H1 (cell line): Measurements from ENCODE around the gene BCO1. TPM values are rescaled to one million over a fixed set of nuclear protein-coding genes. Genes with fewer than 3 reads are reported as not detected.

Experiments
- CTCF ChIA-PET: fragments of 300-600 bp; sonication (Branson Sonifier 250); formaldehyde crosslinking; loops from one replicate; lab custom pipeline; 2021; ENCODE audit not compliant: partially characterized antibody; lab: Charles Lee
- POLR2A ChIA-PET: fragments of 300-600 bp; sonication (Branson Sonifier 250); formaldehyde crosslinking; loops from one replicate; lab custom pipeline; 2021; ENCODE audit warnings: inconsistent platforms; ENCODE audit not compliant: partially characterized antibody; lab: Charles Lee
- DNase-seq, 2 experiments: peaks; one replicate each; pipeline versions ENCODE4 v3.0.0 to v3.0.0-alpha.2; 2010 to 2022; ENCODE audit warnings: low spot score in 2 of 2, low read depth in 1 of 2, mixed read lengths in 1 of 2
- FAIRE-seq: peaks from 2 replicates; lab custom pipeline; 2011; peaks lifted over from hg19 to GRCh38; lab: Jason Lieb, UNC
- H2AFZ ChIP-seq: 2 replicates; pipeline ENCODE4 v1.8.1; 2012; ENCODE audit warnings: low read length, inconsistent platforms
- H2AK5ac ChIP-seq: 2 replicates; pipeline ENCODE4 v1.6.1; 2013; ENCODE audit warnings: low read depth, low read length
- H2BK120ac ChIP-seq: replicated peaks from 2 replicates; pipeline ENCODE3; 2013; ENCODE audit warnings: low read depth, low read length, inconsistent platforms
- H2BK12ac ChIP-seq: 2 replicates; pipeline ENCODE4 v1.6.1; 2013; ENCODE audit warnings: low read depth, low read length
- H2BK15ac ChIP-seq: 2 replicates; pipeline ENCODE4 v1.6.1; 2013; ENCODE audit warnings: low read length
- H2BK20ac ChIP-seq: 2 replicates; pipeline ENCODE4 v1.6.1; 2013; ENCODE audit warnings: low read length
- H2BK5ac ChIP-seq: 2 replicates; pipeline ENCODE4 v1.6.1; 2013; ENCODE audit warnings: low read depth, low read length
- H3K14ac ChIP-seq: 2 replicates; pipeline ENCODE4 v1.6.1; 2013; ENCODE audit warnings: inconsistent platforms; ENCODE audit not compliant: insufficient read length
- H3K18ac ChIP-seq: 2 replicates; pipeline ENCODE4 v1.6.1; 2013; ENCODE audit warnings: low read length; ENCODE audit errors: extremely low read depth
- H3K23ac ChIP-seq: 2 replicates; pipeline ENCODE4 v1.6.1; 2013; ENCODE audit warnings: inconsistent platforms; ENCODE audit not compliant: insufficient read length
- H3K23me2 ChIP-seq: 2 replicates; pipeline ENCODE4 v1.6.1; 2013; ENCODE audit warnings: low read depth, low read length
- H3K27ac ChIP-seq: 2 replicates; pipeline ENCODE4 v1.6.1; 2011; ENCODE audit warnings: low read depth, low read length, inconsistent platforms
- H3K27me3 ChIP-seq, 4 experiments: replicated peaks in 1 of 4; 1 replicate in 1 of 4; 2 replicates in 3 of 4; pipeline versions ENCODE4 v1.6.1 to v1.8.1; 2011 to 2013; ENCODE audit warnings: low read length in 3 of 4, mild to moderate bottlenecking in 3 of 4, inconsistent platforms in 2 of 4, mixed read lengths in 2 of 4, moderate library complexity in 1 of 4; ENCODE audit not compliant: control insufficient read depth in 3 of 4, insufficient read depth in 3 of 4; ENCODE audit errors: extremely low read depth in 1 of 4
- H3K36me3 ChIP-seq, 4 experiments: 2 replicates each; pipeline versions ENCODE4 v1.6.1 to v1.8.1; 2011 to 2013; ENCODE audit warnings: mild to moderate bottlenecking in 4 of 4, low read length in 3 of 4, moderate library complexity in 2 of 4, control low read depth in 1 of 4, inconsistent platforms in 1 of 4; ENCODE audit not compliant: insufficient read depth in 4 of 4, control insufficient read depth in 2 of 4
- H3K4ac ChIP-seq: replicated peaks from 2 replicates; pipeline ENCODE3; 2013; ENCODE audit warnings: low read length, low read depth, mixed read lengths, inconsistent platforms; ENCODE audit not compliant: insufficient read length
- H3K4me1 ChIP-seq, 4 experiments: replicated peaks in 1 of 4; 1 replicate in 1 of 4; 2 replicates in 3 of 4; pipeline versions ENCODE4 v1.6.1 to v1.8.1; 2011 to 2013; ENCODE audit warnings: low read length in 3 of 4, inconsistent platforms in 2 of 4, mixed read lengths in 1 of 4; ENCODE audit not compliant: insufficient read depth in 4 of 4, control insufficient read depth in 3 of 4
- H3K4me2 ChIP-seq, 2 experiments: 2 replicates each; pipeline versions ENCODE4 v1.6.1 to v1.8.1; 2011 to 2013; ENCODE audit warnings: low read depth in 2 of 2, low read length in 2 of 2, control low read depth in 1 of 2, inconsistent platforms in 1 of 2, mild to moderate bottlenecking in 1 of 2; ENCODE audit not compliant: insufficient read depth in 1 of 2
- H3K4me3 ChIP-seq, 4 experiments: fragments of 200-600, 300-600 bp in 1 of 4; sonication (generic), shearing (Covaris generic), sonication (Bioruptor Twin) in 1 of 4; 2 replicates each; pipeline versions ENCODE4 v1.5.1 to v1.8.1; 2011 to 2016; ENCODE audit warnings: low read length in 4 of 4, low read depth in 3 of 4, control low read depth in 2 of 4, inconsistent platforms in 2 of 4, mild to moderate bottlenecking in 2 of 4, mixed read lengths in 1 of 4, moderate library complexity in 1 of 4; ENCODE audit not compliant: insufficient read depth in 2 of 4; ENCODE audit errors: extremely low read depth in 1 of 4
- H3K56ac ChIP-seq: replicated peaks from 2 replicates; pipeline ENCODE3; 2013; ENCODE audit warnings: low read depth, mild to moderate bottlenecking, mixed read lengths, low read length, inconsistent platforms; ENCODE audit not compliant: insufficient read length
- H3K79me1 ChIP-seq: 2 replicates; pipeline ENCODE4 v1.6.1; 2013; ENCODE audit warnings: low read depth, low read length, control low read depth
- H3K79me2 ChIP-seq, 2 experiments: 2 replicates each; pipeline versions ENCODE4 v1.6.1 to v1.8.1; 2012 to 2013; ENCODE audit warnings: low read length in 2 of 2, mild to moderate bottlenecking in 2 of 2, inconsistent platforms in 1 of 2; ENCODE audit not compliant: insufficient read depth in 2 of 2, control insufficient read depth in 1 of 2
- H3K9ac ChIP-seq, 4 experiments: replicated peaks in 1 of 4; 1 replicate in 1 of 4; 2 replicates in 3 of 4; pipeline versions ENCODE4 v1.6.1 to v1.8.1; 2011 to 2013; ENCODE audit warnings: low read depth in 3 of 4, low read length in 3 of 4, control low read depth in 2 of 4, mild to moderate bottlenecking in 2 of 4, moderate library complexity in 2 of 4, inconsistent platforms in 1 of 4; ENCODE audit errors: extremely low read depth in 1 of 4
- H3K9me3 ChIP-seq, 2 experiments: 2 replicates each; pipeline versions ENCODE4 v1.6.1 to v1.8.1; 2012 to 2013; ENCODE audit warnings: mild to moderate bottlenecking in 2 of 2, moderate library complexity in 2 of 2, control low read depth in 1 of 2, inconsistent platforms in 1 of 2, low read depth in 1 of 2, low read length in 1 of 2, mixed read lengths in 1 of 2; ENCODE audit not compliant: insufficient read depth in 2 of 2
- H4K20me1 ChIP-seq, 2 experiments: replicated peaks in 1 of 2; 2 replicates each; pipeline versions ENCODE3 to v1.8.1; 2011 to 2013; ENCODE audit warnings: inconsistent platforms in 2 of 2, low read length in 2 of 2, mild to moderate bottlenecking in 1 of 2; ENCODE audit not compliant: insufficient read depth in 2 of 2, control insufficient read depth in 1 of 2
- H4K5ac ChIP-seq: 2 replicates; pipeline ENCODE4 v1.6.1; 2013; ENCODE audit warnings: low read length, low read depth, mixed read lengths, inconsistent platforms; ENCODE audit not compliant: insufficient read length
- H4K8ac ChIP-seq: 2 replicates; pipeline ENCODE4 v1.8.0; 2013; ENCODE audit warnings: mild to moderate bottlenecking, moderate library complexity, low read length, inconsistent platforms; ENCODE audit not compliant: insufficient read depth; ENCODE audit errors: extremely low read depth
- H4K91ac ChIP-seq: replicated peaks from 2 replicates; pipeline ENCODE3; 2013; ENCODE audit warnings: low read length, mixed read lengths, inconsistent platforms; ENCODE audit not compliant: insufficient read length
- CHD1 ChIP-seq: IDR thresholded peaks from 2 replicates; pipeline ENCODE4 v1.6.1; 2012; ENCODE audit warnings: low read depth, low read length, improper control_type of control experiment
- CHD2 ChIP-seq: IDR thresholded peaks from 2 replicates; pipeline ENCODE4 v1.6.1; 2012; ENCODE audit warnings: low read length, improper control_type of control experiment
- EZH2 ChIP-seq: fragments of 200-600 bp; sonication (generic); IDR thresholded peaks from 2 replicates; pipeline ENCODE4 v1.7.1; 2012; ENCODE audit warnings: low read depth, mild to moderate bottlenecking, moderate library complexity, low read length, inconsistent platforms; ENCODE audit not compliant: severe bottlenecking
- GABPA ChIP-seq: IDR thresholded peaks from 2 replicates; pipeline ENCODE4 v1.6.1; 2011; ENCODE audit warnings: mild to moderate bottlenecking, low read length, moderate library complexity, borderline replicate concordance; ENCODE audit not compliant: insufficient read depth
- HDAC2 ChIP-seq, 2 experiments: fragments of 300-600 bp in 1 of 2; sonication (generic) in 1 of 2; IDR thresholded peaks; 2 replicates each; pipeline ENCODE4 v1.6.1; 2011 to 2012; ENCODE audit warnings: low read depth in 2 of 2, low read length in 2 of 2, mild to moderate bottlenecking in 2 of 2, moderate library complexity in 2 of 2, borderline replicate concordance in 1 of 2, inconsistent platforms in 1 of 2
- KDM4A ChIP-seq: IDR thresholded peaks from one replicate; pipeline ENCODE4 v1.7.1; 2012; ENCODE audit warnings: low read depth, mild to moderate bottlenecking, moderate library complexity, low read length, inconsistent platforms; ENCODE audit not compliant: severe bottlenecking
- PHF8 ChIP-seq: fragments of 200-600 bp; sonication (generic); conservative IDR thresholded peaks from 2 replicates; pipeline ENCODE4 v1.7.1; 2012; ENCODE audit warnings: low read depth, mild to moderate bottlenecking, inconsistent platforms, low read length, moderate library complexity
- TCF12 ChIP-seq: IDR thresholded peaks from 2 replicates; pipeline ENCODE4 v1.6.1; 2011; ENCODE audit warnings: low read depth, mild to moderate bottlenecking, low read length
- WGBS, 2 experiments: shearing (Covaris generic) in 1 of 2; methylation state at CpG; one replicate each; pipeline versions ENCODE4 v1.1.6 to v1.1.7; 2013 to 2015; ENCODE audit warnings: low lambda C conversion rate in 2 of 2, mixed read lengths in 2 of 2, inconsistent platforms in 1 of 2, low coverage in 1 of 2, missing lambda C conversion rate in 1 of 2; ENCODE audit not compliant: insufficient replicate concordance in 2 of 2, insufficient coverage in 1 of 2, insufficient read length in 1 of 2; ENCODE audit errors: extremely low coverage in 1 of 2, missing lambda C conversion rate in 1 of 2; 5-methylcytosine and 5-hydroxymethylcytosine counted together
- polyA plus RNA-seq, 7 experiments: library from polyadenylated mRNA; depleted of rRNA in 3 of 7; stranded (reverse) in 5 of 7; unstranded in 2 of 7; fragments of >200 nt in 5 of 7; fragments of 200-250 nt in 2 of 7; gene quantifications; 1 replicate in 5 of 7; 2 replicates in 1 of 7; 4 replicates in 1 of 7; pipeline versions ENCODE4 v1.2.1 to v1.2.3, GENCODE V29; 2011 to 2013; ENCODE audit warnings: missing spikeins in 2 of 7, mixed read lengths in 2 of 7
- total RNA-seq: library from RNA; stranded (reverse); fragmentation: NEBNext Ultra II Directional; extraction: Animal tissue kit (Norgen Biotek cat#: 25700); gene quantifications from 2 replicates; pipeline ENCODE4 v1.2.1, GENCODE V29; 2021
- TF ChIP-seq, protein P1 (sequence below), 3 experiments: IDR thresholded peaks; 1 replicate in 2 of 3; 2 replicates in 1 of 3; pipeline versions ENCODE4 v1.5.1 to v1.6.1; 2011; ENCODE audit warnings: low read length in 3 of 3, mild to moderate bottlenecking in 3 of 3, inconsistent platforms in 2 of 3, low read depth in 1 of 3, moderate library complexity in 1 of 3; ENCODE audit not compliant: insufficient read depth in 1 of 3; ENCODE audit errors: control extremely low read depth in 1 of 3
- TF ChIP-seq, protein P2 (sequence below): IDR thresholded peaks from 2 replicates; pipeline ENCODE4 v1.6.1; 2012; ENCODE audit warnings: inconsistent platforms

Gene BCO1
- total and polyA plus RNA-seq, 2 of the 8 experiments (the other 6 are each of a cell fraction or from before 2014, with no cell fraction given) = 0.21 TPM; not detected in 1

- 98% methylated on average over 3 of the region's 3 CpGs; no CpG with 5 or more reads in 1 of the 2 experiments for WGBS, 2 experiments
- Histone ChIP-seq H2BK120ac (no peak overlapping the region), H2BK15ac (no peak overlapping the region), H4K20me1 (no peaks in the 10 kb centered on the region), H4K8ac (no peak overlapping the region), H3K56ac (no peak overlapping the region), H3K4me2 (no peak overlapping the region), H2BK20ac (no peak overlapping the region), H4K91ac (no peak overlapping the region), H3K27me3 (no peaks in the 10 kb centered on the region), H2BK5ac (no peak overlapping the region), H3K9ac (no peak overlapping the region), H3K23me2 (no peaks in the 10 kb centered on the region), H3K79me1 (no peaks in the 10 kb centered on the region), H3K9me3 (no peaks in the 10 kb centered on the region), H2AFZ (no peak overlapping the region), H3K4me3 (no peak overlapping the region), H2AK5ac (no peak overlapping the region), H3K36me3 (no peaks in the 10 kb centered on the region), H2BK12ac (no peak overlapping the region), H3K27ac (no peak overlapping the region), H3K14ac (no peak overlapping the region), H3K4me1 (no peaks in the 10 kb centered on the region), H3K18ac (no peak overlapping the region), H4K5ac (no peak overlapping the region), H3K79me2 (no peaks in the 10 kb centered on the region), H3K4ac (no peak overlapping the region), H3K23ac (no peak overlapping the region)
- no peak for DNase-seq
- ChIA-PET CTCF (no interaction called here), POLR2A (interaction anchor here (1.0 kb wide), 1 partner anchor 17 kb away, joined by 3 read pairs; no protein-coding TSS in a partner anchor)
- TF ChIP-seq CHD2 (no peak), CHD1 (no peak), KDM4A (no peak), GABPA (no peak), TCF12 (no peak), HDAC2 (IDR thresholded peaks at IDR 0.05; ENCODE audit: borderline replicate concordance in 1 of 2, low read depth in 2 of 2, low read length in 2 of 2) (no peak), PHF8 (no peak), EZH2 (no peak)
- TF ChIP-seq, protein P1, sequence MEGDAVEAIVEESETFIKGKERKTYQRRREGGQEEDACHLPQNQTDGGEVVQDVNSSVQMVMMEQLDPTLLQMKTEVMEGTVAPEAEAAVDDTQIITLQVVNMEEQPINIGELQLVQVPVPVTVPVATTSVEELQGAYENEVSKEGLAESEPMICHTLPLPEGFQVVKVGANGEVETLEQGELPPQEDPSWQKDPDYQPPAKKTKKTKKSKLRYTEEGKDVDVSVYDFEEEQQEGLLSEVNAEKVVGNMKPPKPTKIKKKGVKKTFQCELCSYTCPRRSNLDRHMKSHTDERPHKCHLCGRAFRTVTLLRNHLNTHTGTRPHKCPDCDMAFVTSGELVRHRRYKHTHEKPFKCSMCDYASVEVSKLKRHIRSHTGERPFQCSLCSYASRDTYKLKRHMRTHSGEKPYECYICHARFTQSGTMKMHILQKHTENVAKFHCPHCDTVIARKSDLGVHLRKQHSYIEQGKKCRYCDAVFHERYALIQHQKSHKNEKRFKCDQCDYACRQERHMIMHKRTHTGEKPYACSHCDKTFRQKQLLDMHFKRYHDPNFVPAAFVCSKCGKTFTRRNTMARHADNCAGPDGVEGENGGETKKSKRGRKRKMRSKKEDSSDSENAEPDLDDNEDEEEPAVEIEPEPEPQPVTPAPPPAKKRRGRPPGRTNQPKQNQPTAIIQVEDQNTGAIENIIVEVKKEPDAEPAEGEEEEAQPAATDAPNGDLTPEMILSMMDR (IDR thresholded peaks at IDR 0.05; ENCODE audit: control extremely low read depth in 1 of 3, insufficient read depth in 1 of 3, low read depth in 1 of 3, low read length in 3 of 3) = no peak
- TF ChIP-seq, protein P2, sequence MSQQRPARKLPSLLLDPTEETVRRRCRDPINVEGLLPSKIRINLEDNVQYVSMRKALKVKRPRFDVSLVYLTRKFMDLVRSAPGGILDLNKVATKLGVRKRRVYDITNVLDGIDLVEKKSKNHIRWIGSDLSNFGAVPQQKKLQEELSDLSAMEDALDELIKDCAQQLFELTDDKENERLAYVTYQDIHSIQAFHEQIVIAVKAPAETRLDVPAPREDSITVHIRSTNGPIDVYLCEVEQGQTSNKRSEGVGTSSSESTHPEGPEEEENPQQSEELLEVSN = no peak
- FAIRE-seq = no peak
Observed at GRCh38 chr16:81283044-81283443, 44.6 kb downstream of the BCO1 start.
